Body of pancreas (tissue), 4 donors: ENCODE data around the gene DNAI7. TPM values are rescaled to one million over a fixed set of nuclear protein-coding genes. Genes with fewer than 3 reads are reported as not detected.

ENCODE experiments used
- ATAC-seq: fragments of 150-250 bp; one replicate; pipeline ENCODE4 v1.9.1; 2016
- DNase-seq, 4 donors: peaks; one replicate each; pipeline ENCODE4 v3.0.0-alpha.2; 2019
- H3K27ac ChIP-seq, 4 donors: fragments of 200-600 bp; sonication (generic); 1 replicate in 3 of 4; 2 replicates in 1 of 4; pipeline versions ENCODE4 v1.5.1 to v1.6.1; 2016 to 2019; ENCODE audit warnings: mild to moderate bottlenecking in 1 of 4, mixed read lengths in 1 of 4, moderate library complexity in 1 of 4
- H3K27me3 ChIP-seq, 2 donors: fragments of 200-600 bp; sonication (generic); one replicate each; pipeline ENCODE4 v1.6.0; 2016; ENCODE audit warnings: mild to moderate bottlenecking in 1 of 2
- H3K36me3 ChIP-seq, 2 donors: fragments of 200-600 bp; sonication (generic); replicated peaks in 1 of 2; 2 replicates each; pipeline ENCODE4 v1.5.1; 2016; ENCODE audit warnings: low read depth in 2 of 2; ENCODE audit not compliant: insufficient read depth in 1 of 2
- H3K4me1 ChIP-seq: fragments of 200-600 bp; sonication (generic); one replicate; pipeline ENCODE4 v1.6.0; 2016
- H3K4me3 ChIP-seq, 2 donors: fragments of 200-600 bp; sonication (generic); 1 replicate in 1 of 2; 2 replicates in 1 of 2; pipeline ENCODE4 v1.5.1; 2016 to 2019
- H3K9me3 ChIP-seq, 3 donors: fragments of 200-600 bp; sonication (generic); 1 replicate in 2 of 3; 2 replicates in 1 of 3; pipeline ENCODE4 v1.5.1; 2016
- CTCF ChIP-seq, 7 experiments: fragments of 450-650 bp in 4 of 7; fragments of 200-600 bp in 3 of 7; sonication (generic) in 3 of 7; IDR thresholded peaks; one replicate each; pipeline ENCODE4 v1.5.1; 2016 to 2019; ENCODE audit warnings: antibody characterized with exemption in 7 of 7
- POLR2A ChIP-seq, 3 donors: fragments of 450-650 bp; IDR thresholded peaks; one replicate each; pipeline ENCODE4 v1.6.1; 2016; ENCODE audit warnings: antibody characterized with exemption in 3 of 3, mild to moderate bottlenecking in 2 of 3
- WGBS, 2 donors: methylation state at CpG; one replicate each; pipeline ENCODE4 v1.1.5; 2017; 5-methylcytosine and 5-hydroxymethylcytosine counted together
- intact Hi-C: fragments of 100-400 bp; cut with DNase I; formaldehyde crosslinking; loops from one replicate; pipeline ENCODE4 v1.15.1; 2023
- total RNA-seq, 2 donors: library from RNA; depleted of rRNA; stranded (reverse); fragments of >200 nt; gene quantifications; one replicate each; pipeline ENCODE4 v1.1.0, GENCODE V29; 2016

The DNAI7 gene
- total RNA-seq, 2 donors from 2014 or later: 0.26 TPM; not detected in 1

- 39 to 44% methylated on average over 2 of the region's 2 CpGs for WGBS, 2 donors
- ATAC-seq (peak; percentile 50), DNase-seq (no peak)
- H3K27me3 ChIP-seq: no peaks in the 10 kb centered on the region
- intact Hi-C loops: no loop called here
- H3K4me1 ChIP-seq: no peaks in the 10 kb centered on the region
- no peaks in the 10 kb centered on the region for H3K9me3 ChIP-seq
- TF ChIP-seq CTCF (IDR thresholded peaks at IDR 0.05) (peak; percentile 41 to 71 (median 61)), POLR2A (IDR thresholded peaks at IDR 0.05) (no peak)
- peak overlapping the region in 1 of 4 donors; percentile 32 for H3K27ac ChIP-seq
- no peak overlapping the region for H3K4me3 ChIP-seq
- no peaks in the 10 kb centered on the region for H3K36me3 ChIP-seq
Observed at GRCh38 chr12:25155022-25155576, 39.9 kb downstream of the DNAI7 start.

- Histone ChIP-seq H3K36me3 (no peaks in the 10 kb centered on the region), H3K4me3 (no peak overlapping the region), H3K9me3 (no peaks in the 10 kb centered on the region), H3K27me3 (no peaks in the 10 kb centered on the region), H3K27ac (no peak overlapping the region), H3K4me1 (no peaks in the 10 kb centered on the region)
- TF ChIP-seq CTCF (IDR thresholded peaks at IDR 0.05) (no peak), POLR2A (IDR thresholded peaks at IDR 0.05) (no peak)
- DNase-seq (no peak), ATAC-seq (no peak)
- intact Hi-C loops: no loop called here
- 57 to 61% methylated on average over 5 of the region's 5 CpGs for WGBS, 2 donors
Observed at GRCh38 chr12:25152055-25152454, 42.9 kb downstream of the DNAI7 start.

GRCh38 chr12:25151476-25151875 lies 43.5 kb downstream of the DNAI7 start:
- DNase-seq (peak in 3 of 4 donors; percentile 14 to 43 (median 16)), ATAC-seq (peak; percentile 63)
- WGBS, 2 donors: 46 to 48% methylated on average over 5 of the region's 5 CpGs
- H3K4me3 ChIP-seq: no peak overlapping the region
- intact Hi-C loops: no loop called here
- H3K4me1 ChIP-seq: no peaks in the 10 kb centered on the region
- H3K9me3 ChIP-seq: no peaks in the 10 kb centered on the region
- no peaks in the 10 kb centered on the region for H3K27me3 ChIP-seq
- TF ChIP-seq POLR2A (IDR thresholded peaks at IDR 0.05) (no peak), CTCF (IDR thresholded peaks at IDR 0.05) (no peak)
- H3K27ac ChIP-seq: no peak overlapping the region
- no peaks in the 10 kb centered on the region for H3K36me3 ChIP-seq

GRCh38 chr12:25146686-25147085 lies 48.3 kb downstream of the DNAI7 start:
- Histone ChIP-seq H3K9me3 (no peaks in the 10 kb centered on the region), H3K36me3 (no peaks in the 10 kb centered on the region), H3K27me3 (no peaks in the 10 kb centered on the region), H3K4me1 (no peaks in the 10 kb centered on the region), H3K4me3 (no peak overlapping the region), H3K27ac (no peak overlapping the region)
- 90 to 100% methylated on average over 1 of the region's 1 CpG for WGBS, 2 donors
- ATAC-seq (no peak), DNase-seq (no peak)
- TF ChIP-seq CTCF (IDR thresholded peaks at IDR 0.05) (no peak), POLR2A (IDR thresholded peaks at IDR 0.05) (no peak)
- intact Hi-C loops: no loop called here

GRCh38 chr12:25135531-25136154 lies 59.3 kb downstream of the DNAI7 start:
- WGBS, 2 donors: 72 to 76% methylated on average over 6 of the region's 6 CpGs
- no peaks in the 10 kb centered on the region for H3K4me1 ChIP-seq
- DNase-seq (no peak), ATAC-seq (no peak)
- no peak overlapping the region for H3K27ac ChIP-seq
- H3K36me3 ChIP-seq: no peaks in the 10 kb centered on the region
- H3K27me3 ChIP-seq: no peaks in the 10 kb centered on the region
- intact Hi-C loops: no loop called here
- no peaks in the 10 kb centered on the region for H3K9me3 ChIP-seq
- H3K4me3 ChIP-seq: no peak overlapping the region
- no peak for TF ChIP-seq POLR2A (IDR thresholded peaks at IDR 0.05)
- no peak for TF ChIP-seq CTCF (IDR thresholded peaks at IDR 0.05)
